HFFc6 (cell line): ENCODE measurements around the gene UBE2L5. TPM values are rescaled to one million over a fixed set of nuclear protein-coding genes. Genes with fewer than 3 reads are reported as not detected.
"Not testable (repeated sequence)": the region's sequence is repeated elsewhere in the genome, so short reads cannot be mapped to it uniquely, and the experiment has no call there.

Experiments used
- DNase-seq: peaks from one replicate; pipeline ENCODE4 v3.0.0-alpha.2; 2018
- H3K27ac Mint-ChIP-seq: 2 replicates; pipeline ENCODE4 v1.8.0; 2020; ENCODE audit warnings: mild to moderate bottlenecking, mixed read lengths
- H3K27me3 Mint-ChIP-seq: 2 replicates; pipeline ENCODE4 v1.8.0; 2021; ENCODE audit warnings: mild to moderate bottlenecking, moderate library complexity, mixed read lengths; ENCODE audit not compliant: insufficient read depth
- H3K36me3 Mint-ChIP-seq: 2 replicates; pipeline ENCODE4 v1.8.0; 2021; ENCODE audit warnings: low read depth, mixed read lengths
- H3K4me1 Mint-ChIP-seq: 2 replicates; pipeline ENCODE4 v1.8.0; 2020; ENCODE audit warnings: low read depth, mixed read lengths
- H3K4me3 Mint-ChIP-seq: 2 replicates; pipeline ENCODE4 v1.8.0; 2020; ENCODE audit warnings: mild to moderate bottlenecking, moderate library complexity, mixed read lengths
- H3K9me3 Mint-ChIP-seq: 2 replicates; pipeline ENCODE4 v1.8.0; 2020; ENCODE audit warnings: mild to moderate bottlenecking, mixed read lengths
- CTCF ChIP-seq: fragments of 200-600 bp; sonication (generic); IDR thresholded peaks from 2 replicates; pipeline ENCODE4 v1.5.0; 2021; ENCODE audit warnings: antibody characterized with exemption, mild to moderate bottlenecking
- total RNA-seq, 6 experiments: library from RNA; stranded (reverse); fragmentation: NEBNext Ultra II Directional; extraction: Animal tissue kit (Norgen Biotek cat#: 25700); gene quantifications; 2 replicates in 1 of 6; 3 replicates in 5 of 6; pipeline ENCODE4 v1.2.3, GENCODE V29; 2021

Gene UBE2L5
- total RNA-seq, 6 experiments from 2014 or later: 0.21 TPM; not detected in 5

GRCh38 chr13:30443957-30444404, 21.7 kb downstream of the UBE2L5 start:
- peaks cover 14% of the 10 kb centered on the region for H3K4me1 Mint-ChIP-seq
- H3K9me3 Mint-ChIP-seq: no peaks in the 10 kb centered on the region
- H3K27me3 Mint-ChIP-seq: peaks cover 2% of the 10 kb centered on the region; the same call in 1 of the 2 replicates
- no peak for DNase-seq
- H3K27ac Mint-ChIP-seq: no peak overlapping the region
- TF ChIP-seq CTCF: no peak
- no peak overlapping the region for H3K4me3 Mint-ChIP-seq
- no peaks in the 10 kb centered on the region for H3K36me3 Mint-ChIP-seq

GRCh38 chr13:30446126-30446500, 23.8 kb downstream of the UBE2L5 start:
- Mint-ChIP-seq H3K9me3 (no peaks in the 10 kb centered on the region), H3K36me3 (no peaks in the 10 kb centered on the region), H3K4me1 (peaks cover 12% of the 10 kb centered on the region), H3K4me3 (peak overlapping the region; percentile 67; the same call in 1 of the 2 replicates), H3K27me3 (peaks cover 2% of the 10 kb centered on the region; the same call in 1 of the 2 replicates), H3K27ac (peak overlapping the region; percentile 9; the same call in 1 of the 2 replicates)
- no peak for TF ChIP-seq CTCF
- no peak for DNase-seq

- H3K9me3 Mint-ChIP-seq: no peaks in the 10 kb centered on the region
- H3K4me1 Mint-ChIP-seq: peaks cover 8% of the 10 kb centered on the region
- H3K27me3 Mint-ChIP-seq: peaks cover 2% of the 10 kb centered on the region; the same call in 1 of the 2 replicates
- H3K4me3 Mint-ChIP-seq: no peak overlapping the region
- DNase-seq: no peak
- no peaks in the 10 kb centered on the region for H3K36me3 Mint-ChIP-seq
- no peak overlapping the region for H3K27ac Mint-ChIP-seq
- TF ChIP-seq CTCF: no peak
Observed at GRCh38 chr13:30448441-30448840, 26.1 kb downstream of the UBE2L5 start.

- Mint-ChIP-seq H3K36me3 (no peaks in the 10 kb centered on the region), H3K9me3 (no peaks in the 10 kb centered on the region), H3K27ac (no peak overlapping the region), H3K4me1 (peaks cover 8% of the 10 kb centered on the region), H3K4me3 (no peak overlapping the region), H3K27me3 (0 out of 2 replicates have a peak, but pooled peaks cover 2% of the 10 kb centered on the region)
- no peak for DNase-seq
- TF ChIP-seq CTCF: no peak
Observed at GRCh38 chr13:30450066-30450465, 27.8 kb downstream of the UBE2L5 start.

GRCh38 chr13:30451476-30451875, 29.2 kb downstream of the UBE2L5 start:
- H3K9me3 Mint-ChIP-seq, H3K27me3 Mint-ChIP-seq, H3K27ac Mint-ChIP-seq, DNase-seq, H3K4me3 Mint-ChIP-seq, H3K36me3 Mint-ChIP-seq, H3K4me1 Mint-ChIP-seq: not testable (repeated sequence)

GRCh38 chr13:30453727-30454126, 31.4 kb downstream of the UBE2L5 start:
- no peaks in the 10 kb centered on the region; the same call in 1 of the 2 replicates for H3K27me3 Mint-ChIP-seq
- H3K9me3 Mint-ChIP-seq: no peaks in the 10 kb centered on the region
- no peak overlapping the region for H3K4me3 Mint-ChIP-seq
- H3K27ac Mint-ChIP-seq: no peak overlapping the region
- no peaks in the 10 kb centered on the region for H3K4me1 Mint-ChIP-seq
- peak; percentile 20 for DNase-seq
- peak; percentile 63 for TF ChIP-seq CTCF
- peaks cover 2% of the 10 kb centered on the region; the same call in 1 of the 2 replicates for H3K36me3 Mint-ChIP-seq
